ENCODE data around the gene MFN2. TPM values are rescaled to one million over a fixed set of nuclear protein-coding genes. Genes with fewer than 3 reads are reported as not detected.
A peak's percentile ranks its signal among the peaks of the same experiment; 100 is the strongest.

MFN2 gene
- total RNA-seq, 1 donor from 2014 or later, result 75.3 TPM

- H3K27me3 ChIP-seq (ENCODE audit: control insufficient read depth, insufficient read depth, low read length), result no peaks in the 10 kb centered on the region
- peaks cover 19% of the 10 kb centered on the region for H3K36me3 ChIP-seq (ENCODE audit: control insufficient read depth, insufficient read depth, low read length)
- H3K4me3 ChIP-seq (ENCODE audit: low read depth, low read length), result peak overlapping the region; percentile 83
- DNase-seq (ENCODE audit: low read depth), result no peak
- no peak for TF ChIP-seq CTCF (IDR thresholded peaks at IDR 0.05; ENCODE audit: insufficient read depth, low read length, severe bottlenecking)
- FAIRE-seq, result no peak
Observed at GRCh38 chr1:11979028-11979850, 1.0 kb upstream of the MFN2 start.

GRCh38 chr1:11980676-11980972 is 380 bp downstream of the MFN2 start:
- TF ChIP-seq CTCF (IDR thresholded peaks at IDR 0.05; ENCODE audit: insufficient read depth, low read length, severe bottlenecking), result no peak
- FAIRE-seq (no peak), DNase-seq (ENCODE audit: low read depth) (no peak)
- peaks cover 14% of the 10 kb centered on the region for H3K36me3 ChIP-seq (ENCODE audit: control insufficient read depth, insufficient read depth, low read length)
- no peaks in the 10 kb centered on the region for H3K27me3 ChIP-seq (ENCODE audit: control insufficient read depth, insufficient read depth, low read length)
- H3K4me3 ChIP-seq (ENCODE audit: low read depth, low read length), result peak overlapping the region; percentile 83

- DNase-seq (ENCODE audit: low read depth), result peak; percentile 99
- TF ChIP-seq CTCF (IDR thresholded peaks at IDR 0.05; ENCODE audit: insufficient read depth, low read length, severe bottlenecking), result no peak
- Histone ChIP-seq H3K27me3 (ENCODE audit: control insufficient read depth, insufficient read depth, low read length) (no peaks in the 10 kb centered on the region), H3K36me3 (ENCODE audit: control insufficient read depth, insufficient read depth, low read length) (peaks cover 20% of the 10 kb centered on the region), H3K4me3 (ENCODE audit: low read depth, low read length) (peak overlapping the region; percentile 83)
- peak; percentile 91 for FAIRE-seq
Observed at GRCh38 chr1:11981378-11982009, 1.2 kb downstream of the MFN2 start.

GRCh38 chr1:11982010-11982392 is 1.8 kb downstream of the MFN2 start:
- DNase-seq (ENCODE audit: low read depth) (no peak), FAIRE-seq (no peak)
- Histone ChIP-seq H3K4me3 (ENCODE audit: low read depth, low read length) (peak overlapping the region; percentile 5), H3K27me3 (ENCODE audit: control insufficient read depth, insufficient read depth, low read length) (no peaks in the 10 kb centered on the region), H3K36me3 (ENCODE audit: control insufficient read depth, insufficient read depth, low read length) (peaks cover 20% of the 10 kb centered on the region)
- peak; percentile 61 for TF ChIP-seq CTCF (IDR thresholded peaks at IDR 0.05; ENCODE audit: insufficient read depth, low read length, severe bottlenecking)

GRCh38 chr1:11984121-11984520 is 3.9 kb downstream of the MFN2 start:
- Histone ChIP-seq H3K36me3 (ENCODE audit: control insufficient read depth, insufficient read depth, low read length) (peaks cover 27% of the 10 kb centered on the region), H3K4me3 (ENCODE audit: low read depth, low read length) (no peak overlapping the region), H3K27me3 (ENCODE audit: control insufficient read depth, insufficient read depth, low read length) (no peaks in the 10 kb centered on the region)
- no peak for FAIRE-seq
- TF ChIP-seq CTCF (IDR thresholded peaks at IDR 0.05; ENCODE audit: insufficient read depth, low read length, severe bottlenecking), result no peak
- no peak for DNase-seq (ENCODE audit: low read depth)
